Stimulated activated CD4-positive, alpha-beta T cell treated with anti-CD3 and anti-CD28 coated beads, TNF-alpha, amount 100 ng/mL, for 24 hours (primary cell): ENCODE measurements around the gene PPP4R1.
"Not testable (repeated sequence)": the region's sequence is repeated elsewhere in the genome, so short reads cannot be mapped to it uniquely, and the experiment has no call there.

Experiments
- DNase-seq, 3 experiments: peaks; one replicate each; pipeline ENCODE4 v3.0.0-alpha.2; 2020; ENCODE audit warnings: low read depth in 3 of 3

The PPP4R1 gene

DNA sequence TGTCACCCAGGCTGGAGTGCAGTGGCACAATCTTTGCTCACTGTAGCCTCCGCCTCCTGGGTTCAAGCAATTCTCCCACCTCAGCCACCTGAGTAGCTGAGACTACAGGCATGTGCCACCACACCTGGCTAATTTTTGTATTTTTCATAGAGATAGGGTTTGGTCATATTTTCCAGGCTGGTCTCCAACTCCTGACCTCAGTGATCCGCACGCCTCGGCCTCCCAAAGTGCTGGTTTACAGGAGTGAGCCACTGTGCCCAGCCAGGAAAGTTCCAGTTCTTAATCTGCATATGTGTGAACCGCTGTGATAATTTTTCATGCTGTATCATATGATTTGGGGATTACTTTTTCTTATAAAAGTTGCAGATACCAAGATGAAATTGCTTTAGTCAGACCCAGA, 14.6 kb upstream of the PPP4R1 start:
- no peak for DNase-seq

DNA sequence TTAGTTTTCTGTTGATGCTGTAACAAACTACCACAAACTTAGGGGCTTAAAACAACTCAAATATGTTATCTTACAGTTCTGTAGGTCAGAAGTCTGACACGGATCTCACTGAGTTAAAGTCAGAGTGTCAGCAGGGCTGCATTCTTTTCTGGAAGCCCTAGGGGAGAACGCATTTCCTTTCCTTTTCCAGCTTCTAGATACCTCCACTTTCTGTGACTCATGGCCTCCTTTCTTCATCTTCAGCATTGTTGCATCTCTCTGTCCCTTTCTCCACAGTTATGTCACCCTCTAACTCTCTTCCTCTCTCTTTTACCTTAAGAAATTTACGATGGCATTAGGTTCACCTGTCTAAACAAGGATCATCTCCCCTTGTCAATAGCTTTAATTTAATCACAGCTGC, 13.3 kb upstream of the PPP4R1 start:
- no peak for DNase-seq

DNA sequence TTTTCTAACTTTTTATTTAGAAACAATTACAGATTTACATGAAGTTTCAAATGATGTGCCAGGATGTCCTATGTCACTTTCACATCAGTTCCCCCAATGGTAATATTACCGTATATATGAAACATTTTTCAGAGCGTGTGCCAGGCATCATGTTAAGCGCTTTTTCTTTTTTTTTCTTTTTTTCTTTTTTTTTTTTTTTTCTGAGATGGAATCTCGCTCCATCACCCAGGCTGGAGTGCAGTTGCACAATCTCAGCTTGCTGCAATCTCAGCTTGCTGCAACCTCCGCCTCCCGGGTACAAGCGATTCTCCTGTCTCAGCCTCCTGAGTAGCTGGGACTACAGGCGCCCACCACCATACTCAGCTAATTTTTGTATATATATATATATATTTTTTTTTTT, 5.6 kb upstream of the PPP4R1 start:
- no peak for DNase-seq

DNA sequence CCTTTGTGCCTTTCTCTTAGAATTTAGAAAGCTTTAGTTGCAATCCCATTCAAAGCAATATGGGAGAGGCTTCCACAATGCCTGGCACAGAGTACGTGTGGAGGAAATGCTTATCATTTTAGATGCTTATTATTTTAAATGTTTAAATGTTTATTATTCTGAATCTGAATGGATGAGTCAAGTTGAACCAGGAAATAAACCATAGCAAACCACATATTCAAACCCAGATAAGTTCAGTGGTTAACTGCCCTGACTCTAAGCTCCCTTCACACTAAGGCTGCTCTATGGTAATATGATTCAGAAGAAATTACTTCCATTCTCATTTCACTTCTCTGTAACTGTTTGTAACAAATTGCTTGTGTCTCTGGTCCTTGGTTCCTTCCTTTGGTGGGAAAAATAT, 5.2 kb upstream of the PPP4R1 start:
- no peak for DNase-seq

DNA sequence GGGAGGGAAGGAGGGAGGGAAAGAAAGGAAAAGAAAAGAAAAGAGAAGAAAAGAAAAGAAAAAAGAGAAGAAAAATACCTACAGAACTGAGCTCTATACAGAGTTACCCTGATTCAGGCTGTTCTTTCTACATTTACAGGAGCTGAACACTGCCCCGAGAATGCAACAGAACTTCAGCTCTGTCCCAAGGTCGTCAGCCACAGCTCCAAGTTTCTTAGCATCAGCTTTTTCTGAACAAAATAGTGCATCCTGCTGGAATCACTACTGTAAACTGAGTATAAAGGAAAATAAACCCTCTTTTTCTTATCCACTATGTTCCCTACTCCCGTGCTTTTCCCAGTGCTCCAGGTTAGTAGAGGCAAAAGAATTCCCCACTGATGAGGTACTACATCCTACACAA, 4.7 kb upstream of the PPP4R1 start:
- no peak for DNase-seq

DNA sequence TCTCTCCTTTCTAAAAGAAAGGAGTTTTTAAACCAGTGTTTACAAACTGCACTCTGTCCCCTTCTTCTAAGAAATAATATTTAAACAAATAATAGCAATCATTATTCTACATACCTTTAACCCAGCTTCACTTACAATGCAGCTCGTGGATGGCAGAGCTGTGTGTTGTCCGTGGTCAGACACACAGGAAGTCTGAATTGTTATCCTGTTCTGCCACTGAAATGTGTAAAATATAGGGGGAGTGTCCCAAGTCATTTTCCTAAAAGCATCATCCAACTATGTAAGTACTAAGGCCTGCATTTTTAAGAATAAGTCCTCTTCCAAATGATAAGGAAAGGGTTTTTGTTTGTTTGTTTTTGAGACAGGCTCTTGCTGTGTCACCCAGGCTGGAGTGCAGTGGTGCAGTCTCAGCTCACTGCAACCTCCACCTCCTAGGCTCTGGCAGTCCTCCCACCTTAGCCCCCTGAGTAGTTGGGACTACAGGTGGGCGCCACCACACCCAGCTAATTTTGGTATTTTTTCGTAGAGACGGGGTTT, 2.7 kb upstream of the PPP4R1 start:
- DNase-seq = no peak

DNA sequence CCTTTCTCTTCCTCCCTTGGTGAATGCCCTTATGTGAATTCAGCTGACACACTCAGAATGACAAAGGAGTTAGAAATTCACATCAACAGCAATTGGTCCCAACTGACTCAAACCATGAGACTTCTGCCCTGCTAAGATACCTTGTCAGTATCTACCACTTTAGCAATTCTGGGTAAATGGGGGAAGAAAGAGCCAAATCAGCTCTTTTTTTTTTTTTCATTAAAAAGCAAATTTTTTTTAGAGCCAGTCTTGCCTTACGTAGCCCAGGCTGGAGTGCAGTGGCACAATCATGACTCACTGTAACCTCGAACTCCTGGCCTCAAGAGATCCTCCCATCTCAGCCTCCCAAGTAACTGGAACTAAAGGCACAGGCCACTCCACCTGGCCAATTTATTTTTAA, 1.7 kb upstream of the PPP4R1 start:
- no peak for DNase-seq

DNA sequence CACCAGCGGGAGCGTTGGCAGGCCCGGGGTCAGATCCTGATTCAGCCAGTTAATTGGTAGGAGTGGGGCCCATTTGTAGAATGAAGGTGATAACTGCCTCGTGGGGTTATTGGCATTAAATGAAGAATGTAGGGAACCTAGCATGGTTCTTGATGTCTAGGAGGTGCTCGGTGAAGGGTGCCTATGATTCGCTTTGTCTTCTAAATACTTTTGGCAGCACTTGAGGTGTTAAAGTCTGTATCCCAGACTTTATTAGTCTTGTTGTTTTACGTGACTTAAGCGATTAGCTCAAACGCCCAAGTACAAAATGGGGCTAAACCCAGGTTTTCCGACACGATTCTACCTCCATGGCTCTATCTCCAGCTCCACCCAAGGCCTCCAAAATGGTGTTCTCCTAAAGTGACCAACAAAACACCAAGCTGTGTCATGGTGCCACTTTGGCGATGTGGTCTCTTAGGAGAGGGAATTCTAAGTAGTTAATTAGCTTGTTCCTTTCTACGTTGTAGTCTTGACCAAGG, 980 bp upstream of the PPP4R1 start:
- DNase-seq = no peak

DNA sequence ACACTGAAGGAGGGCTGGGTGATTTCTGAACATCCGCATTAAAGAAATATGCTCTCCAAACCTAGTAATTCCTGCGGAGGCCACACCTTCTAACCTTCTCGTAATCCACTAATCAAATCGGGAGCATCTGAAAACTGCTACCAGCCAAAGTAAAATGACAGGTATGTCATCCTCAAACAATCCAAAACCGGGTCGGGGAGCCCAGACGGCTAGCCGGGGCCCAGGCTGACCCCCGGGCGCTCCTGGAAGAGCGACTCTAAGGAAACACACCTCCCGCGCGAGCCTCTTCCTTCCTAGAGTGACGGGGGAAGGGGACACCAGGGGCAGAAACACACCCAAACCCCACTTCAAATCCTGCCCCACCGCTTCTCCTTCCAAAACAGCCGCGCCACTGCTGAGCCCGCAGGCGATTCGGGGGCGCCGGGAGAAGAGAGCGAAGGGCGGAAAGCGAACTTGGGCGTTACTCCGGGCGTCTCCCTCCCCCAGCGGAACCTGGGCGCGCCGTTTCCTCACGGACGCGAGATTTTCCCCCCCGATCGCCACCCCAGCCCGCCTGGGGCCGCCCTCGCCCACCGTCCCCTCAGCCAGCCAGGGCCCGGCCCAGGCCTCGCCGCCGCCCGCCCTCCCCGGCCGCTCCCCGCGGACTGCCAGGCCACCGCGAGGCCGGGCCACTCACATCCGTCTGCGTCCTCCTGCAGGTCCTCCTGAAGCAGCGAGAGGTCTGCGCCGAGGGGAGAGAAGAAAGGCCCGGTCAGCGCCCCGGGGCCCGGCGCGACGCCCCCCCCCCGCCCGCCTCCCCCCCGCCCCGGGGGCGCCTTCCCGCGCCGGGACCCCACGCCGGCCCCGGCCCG, 584 bp downstream of the PPP4R1 start:
- DNase-seq = peak in 2 of 3 experiments; percentile 12 to 33

DNA sequence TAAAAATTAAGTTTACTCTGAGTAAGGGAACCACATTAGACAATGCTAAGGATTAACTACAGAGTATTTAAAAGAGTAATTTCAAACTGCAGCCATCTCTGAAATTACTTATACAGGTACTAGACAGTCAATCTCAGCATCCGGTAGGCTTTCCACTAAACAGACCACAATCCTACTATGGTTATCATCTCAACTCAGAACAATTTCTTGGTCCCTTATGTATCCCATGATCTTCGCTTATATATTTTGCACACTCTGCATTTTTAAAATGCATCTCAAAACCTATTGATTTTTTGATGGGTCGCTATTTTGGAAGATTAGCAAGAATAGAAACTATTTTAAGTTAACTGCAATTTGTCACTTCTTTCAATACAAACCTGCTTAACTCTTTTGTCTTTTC, 1.4 kb downstream of the PPP4R1 start:
- no peak for DNase-seq

DNA sequence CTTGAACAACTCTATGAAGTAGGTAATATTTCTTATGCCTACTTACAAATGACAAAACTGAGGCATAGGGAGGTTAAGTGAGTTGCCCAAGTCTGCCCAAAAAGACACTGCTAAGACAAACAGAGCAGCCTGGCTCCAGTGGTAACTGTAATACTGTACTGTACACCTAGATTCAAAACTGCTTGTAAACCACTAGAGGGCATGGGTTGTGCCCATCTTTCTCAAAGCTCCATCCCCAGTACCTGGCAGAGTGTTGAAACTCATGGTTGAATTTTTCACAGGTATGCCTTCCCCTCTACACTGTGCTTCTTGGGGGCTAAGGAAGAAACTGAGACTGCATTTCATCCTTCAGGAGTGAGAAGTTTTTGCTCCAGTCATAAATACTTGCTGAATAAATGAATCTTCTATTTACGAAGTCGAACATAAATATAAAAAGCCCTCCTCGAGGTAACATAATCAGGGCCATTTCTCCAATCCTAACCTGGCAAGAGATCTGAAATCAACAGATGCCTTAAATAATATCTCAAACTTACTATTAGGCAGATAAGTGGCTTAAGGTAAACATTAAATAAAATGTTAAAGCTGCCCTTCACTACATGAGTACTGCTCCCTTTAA, 2.0 kb downstream of the PPP4R1 start:
- no peak for DNase-seq

DNA sequence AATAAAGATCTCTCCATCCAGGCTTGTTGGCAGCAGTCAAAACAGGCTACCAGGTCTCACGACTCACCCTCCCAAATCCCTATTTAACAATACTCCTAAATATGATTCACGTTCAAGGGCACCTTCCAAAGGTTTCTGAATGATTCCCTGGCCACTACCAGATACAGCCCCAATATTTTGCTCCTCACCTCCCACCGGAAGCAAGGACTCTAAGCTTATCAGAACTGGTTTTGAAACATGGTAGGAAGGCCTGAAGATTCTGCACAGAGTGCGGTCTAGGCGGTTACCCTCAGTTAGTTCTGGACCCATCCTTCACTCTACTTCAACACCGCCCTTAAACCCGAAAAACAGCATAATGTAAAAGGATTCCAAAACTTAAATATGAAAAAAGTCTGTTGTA, 5.2 kb downstream of the PPP4R1 start:
- no peak for DNase-seq

DNA sequence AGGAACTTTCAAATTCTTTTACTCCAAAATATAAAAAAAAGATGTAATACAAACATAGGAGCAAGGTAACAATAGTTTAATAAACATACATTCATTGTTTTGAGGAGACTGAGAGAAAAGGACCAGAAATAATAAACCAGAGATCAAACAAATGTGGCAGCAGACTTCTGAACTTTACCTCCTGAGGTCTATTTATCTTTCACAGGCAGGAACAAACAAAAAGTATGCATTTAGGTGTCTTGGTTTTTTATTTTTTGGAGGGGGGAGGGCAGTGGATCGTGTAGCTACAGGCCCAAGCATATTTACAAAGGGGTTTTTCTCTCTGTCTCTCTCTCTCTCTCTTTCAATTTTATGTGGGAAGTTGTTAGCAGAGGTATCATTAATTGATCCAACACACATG, 5.6 kb downstream of the PPP4R1 start:
- DNase-seq = no peak

DNA sequence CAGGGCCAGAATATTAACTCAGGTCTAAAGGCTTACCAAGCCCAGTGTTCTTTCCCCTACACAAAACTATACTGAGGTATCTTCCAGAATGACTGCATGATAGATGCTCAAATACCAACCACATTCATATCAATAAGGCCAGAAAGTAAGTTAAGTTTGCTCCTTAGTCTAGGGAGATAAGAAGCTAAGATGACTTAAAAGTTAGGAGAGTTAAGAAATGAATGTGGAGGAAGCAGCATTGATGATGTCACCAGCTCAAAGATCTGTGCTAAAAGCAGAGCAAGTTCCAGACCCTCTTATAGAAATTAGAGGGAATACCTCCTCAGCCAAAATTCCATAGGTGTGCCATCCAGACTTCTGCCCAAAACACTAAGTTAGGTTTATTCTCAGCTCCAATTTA, 6.1 kb downstream of the PPP4R1 start:
- no peak for DNase-seq

DNA sequence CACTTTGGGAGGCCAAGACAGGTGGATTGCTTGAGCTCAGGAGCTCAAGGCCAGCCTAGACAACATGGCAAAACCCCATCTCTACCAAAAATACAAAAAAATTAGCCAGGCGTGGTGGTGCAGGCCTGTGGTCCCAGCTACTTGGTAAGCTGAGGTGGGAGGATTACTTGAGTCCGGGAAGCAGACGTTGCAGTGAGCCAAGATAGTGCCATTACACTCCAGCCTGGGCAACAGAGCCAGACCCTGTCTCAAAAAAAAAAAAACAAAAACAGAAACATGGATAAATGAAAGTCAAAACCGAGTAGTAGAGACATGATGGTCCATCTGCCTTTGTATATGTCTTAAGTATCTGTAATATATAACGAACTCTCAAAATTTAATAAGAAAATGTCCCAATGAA, 7.2 kb downstream of the PPP4R1 start:
- DNase-seq = not testable (repeated sequence)

DNA sequence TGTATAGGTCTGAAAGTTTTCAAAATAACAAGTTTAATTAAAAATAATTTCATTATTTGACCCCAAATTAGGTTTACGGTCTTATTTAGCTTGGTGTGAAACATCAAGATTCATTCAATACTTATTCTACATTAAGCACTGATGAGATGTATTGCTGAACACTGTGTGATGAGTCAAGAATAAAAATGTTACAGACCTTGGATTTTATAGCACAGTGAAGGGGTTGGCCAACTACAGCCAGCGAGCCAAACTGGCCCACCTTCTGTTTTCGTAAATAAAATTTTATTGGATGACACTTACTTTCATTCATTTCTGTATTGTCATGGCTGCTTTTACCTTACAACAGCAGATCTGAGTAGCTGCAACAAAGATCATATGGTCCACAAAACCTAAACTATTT, 8.3 kb downstream of the PPP4R1 start:
- DNase-seq = no peak

DNA sequence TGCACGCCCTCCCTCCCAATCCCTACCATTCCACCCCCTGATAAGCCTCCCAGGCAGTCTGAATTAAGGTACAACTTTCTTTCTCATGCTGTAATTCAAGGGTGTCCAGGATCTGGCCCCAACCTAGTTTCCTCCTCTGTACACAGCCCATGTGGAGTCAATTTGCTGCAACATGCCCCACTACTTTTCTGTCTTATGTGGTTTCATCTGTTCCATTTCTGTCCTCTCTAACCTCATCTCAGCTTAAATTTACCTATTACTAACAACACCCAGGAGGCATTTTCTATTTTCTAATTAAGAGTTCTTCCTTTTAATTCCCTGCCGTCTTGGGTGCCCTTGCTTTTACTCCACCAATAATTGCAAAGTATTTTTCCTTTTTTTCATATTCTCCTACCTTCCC, 10.0 kb downstream of the PPP4R1 start:
- DNase-seq = no peak

DNA sequence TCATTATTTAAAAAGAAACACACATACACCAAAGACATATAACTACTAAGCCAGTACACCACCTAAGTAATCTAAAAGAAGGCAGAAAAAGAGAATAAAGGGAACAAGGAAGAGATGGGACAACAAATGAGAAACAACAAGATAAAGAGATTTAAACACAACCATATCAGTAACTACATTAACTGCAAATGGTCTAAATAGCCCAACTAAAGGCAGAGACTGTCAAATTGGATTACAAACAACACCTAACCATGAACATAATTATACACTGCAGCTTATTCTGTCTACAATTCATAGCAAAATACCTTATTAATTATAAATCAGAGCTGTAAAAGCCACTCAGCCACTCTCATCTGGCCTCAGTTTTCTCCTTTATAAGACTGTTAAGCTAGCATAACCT, 15.0 kb downstream of the PPP4R1 start:
- DNase-seq = no peak

DNA sequence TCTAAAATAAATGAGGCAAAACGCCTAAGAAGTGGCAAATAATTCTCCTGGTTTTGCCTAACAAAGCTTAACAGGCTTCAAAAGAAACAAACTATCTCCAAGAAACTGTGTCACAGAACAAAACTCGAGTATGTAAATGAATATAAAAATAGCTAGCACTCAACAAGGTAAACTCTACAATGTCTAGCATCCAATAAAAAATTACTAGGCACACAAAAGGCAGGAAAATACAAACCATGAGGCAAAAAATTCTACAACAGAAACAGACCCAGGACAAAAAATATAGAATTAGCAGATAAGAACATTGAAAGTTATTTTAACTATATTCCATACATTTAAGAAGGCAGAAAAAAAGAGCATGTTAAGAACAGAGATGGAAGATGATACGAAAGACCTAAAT, 16.8 kb downstream of the PPP4R1 start:
- no peak for DNase-seq

DNA sequence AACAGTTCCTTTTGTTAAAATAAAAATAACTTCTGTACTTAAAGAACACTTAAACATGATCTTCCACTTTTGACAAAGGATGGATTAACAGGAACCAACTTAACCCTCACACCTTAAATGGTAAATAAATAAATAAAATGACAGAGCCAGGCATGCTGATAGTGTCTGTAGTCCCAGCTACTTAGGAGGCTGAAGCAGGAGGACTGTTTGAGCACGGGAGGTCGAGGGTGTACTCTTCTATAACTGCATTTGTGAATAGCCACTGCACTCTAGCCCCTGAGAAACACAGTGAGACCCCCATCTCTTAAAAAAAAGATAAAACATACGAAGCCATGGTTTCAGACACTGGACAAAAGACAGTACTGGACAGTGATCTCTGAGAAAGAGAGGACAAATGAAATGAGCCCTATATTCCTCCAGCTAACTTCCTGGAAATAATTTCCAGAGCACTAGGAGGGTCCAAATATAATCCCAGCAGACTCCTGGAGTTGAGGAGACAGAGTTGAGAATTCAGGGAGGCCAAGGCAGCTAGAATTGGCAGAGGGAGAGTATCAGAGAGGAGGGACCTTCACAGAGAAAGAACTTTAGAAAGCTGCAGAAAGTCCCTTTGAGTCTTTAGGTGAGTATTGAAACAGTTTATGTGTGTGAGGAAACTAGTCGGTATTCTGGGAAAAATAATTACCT, 17.4 kb downstream of the PPP4R1 start:
- no peak for DNase-seq

DNA sequence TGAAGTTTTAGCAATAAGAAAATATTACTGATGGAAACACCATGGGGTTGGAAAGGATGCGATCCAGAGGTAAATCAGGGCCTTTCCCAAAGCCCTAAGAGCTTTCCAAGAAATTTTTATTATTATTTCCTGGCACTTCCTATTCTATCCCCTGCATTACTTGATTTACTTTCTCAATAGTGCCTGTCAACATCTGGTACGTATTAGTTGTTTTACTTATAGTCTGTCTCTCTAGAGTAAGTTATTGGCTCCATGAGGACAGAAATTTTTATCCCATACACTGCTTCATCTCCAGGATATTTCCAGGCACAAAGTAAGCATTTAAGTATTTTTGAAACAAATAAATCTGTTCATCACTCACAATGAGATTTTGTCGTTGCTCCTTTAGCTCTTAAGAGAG, 18.1 kb downstream of the PPP4R1 start:
- no peak for DNase-seq

DNA sequence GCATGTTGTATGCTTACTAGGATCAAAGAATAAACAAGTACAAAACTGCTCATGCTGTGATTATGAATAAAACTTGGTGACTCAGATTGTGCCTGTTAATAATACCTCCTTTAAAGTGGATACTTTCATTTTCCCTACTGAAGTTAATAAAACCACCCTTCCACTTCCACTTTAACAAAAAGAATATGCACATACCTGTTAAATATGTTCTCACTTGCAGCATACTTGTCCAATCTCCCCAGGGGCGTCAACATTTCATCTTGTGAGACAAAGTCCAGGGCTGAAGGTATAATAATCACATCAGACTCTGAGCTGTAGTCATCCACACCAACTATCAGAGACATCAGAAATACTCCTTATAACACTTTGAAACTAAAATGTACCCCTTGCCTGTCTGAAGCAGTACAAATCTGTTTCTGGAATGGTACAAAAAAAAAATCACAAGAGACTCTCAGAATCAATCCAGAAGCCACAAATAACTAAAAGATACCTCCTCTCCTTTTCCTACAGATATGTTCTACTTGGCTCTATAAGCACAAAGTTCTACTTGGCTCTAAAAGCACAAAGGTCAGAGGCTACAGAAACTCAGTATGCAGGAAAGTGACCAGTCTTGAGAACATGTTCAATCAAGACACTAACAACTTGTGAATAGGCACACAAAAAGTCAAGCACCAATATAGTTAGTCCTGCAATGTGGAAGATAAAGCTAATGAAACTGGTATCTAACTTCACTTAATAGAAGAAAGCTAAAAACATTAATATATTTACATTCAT, 19.3 kb downstream of the PPP4R1 start:
- DNase-seq = no peak
